Endothelial cell of umbilical vein (primary cell): Measurements from ENCODE around the gene PLOD2.

Source experiments
- CTCF ChIP-seq, 2 donors: IDR thresholded peaks; 1 replicate in 1 of 2; 2 replicates in 1 of 2; pipeline ENCODE4 v1.5.1; 2011; ENCODE audit warnings: low read length in 2 of 2, mild to moderate bottlenecking in 2 of 2, moderate library complexity in 2 of 2, control low read depth in 1 of 2, inconsistent platforms in 1 of 2, low read depth in 1 of 2; ENCODE audit not compliant: insufficient read depth in 1 of 2; ENCODE audit errors: extremely low read depth in 1 of 2
- EZH2 ChIP-seq: IDR thresholded peaks from 2 replicates; pipeline ENCODE4 v1.6.1; 2012; ENCODE audit warnings: borderline replicate concordance, low read depth, mild to moderate bottlenecking, moderate library complexity, low read length, inconsistent platforms; ENCODE audit not compliant: severe bottlenecking
- FOS ChIP-seq: IDR thresholded peaks from 2 replicates; pipeline ENCODE4 v1.6.1; 2011; ENCODE audit warnings: mild to moderate bottlenecking, low read length, moderate library complexity, borderline replicate concordance; ENCODE audit not compliant: insufficient read depth
- JUN ChIP-seq: IDR thresholded peaks from 2 replicates; pipeline ENCODE4 v1.6.1; 2011; ENCODE audit warnings: borderline replicate concordance, low read depth; ENCODE audit not compliant: insufficient read length, insufficient read depth
- MYC ChIP-seq: IDR thresholded peaks from one replicate; pipeline ENCODE4 v1.6.1; 2011; ENCODE audit warnings: mild to moderate bottlenecking, low read depth, low read length
- POLR2A ChIP-seq: IDR thresholded peaks from 2 replicates; pipeline ENCODE4 v1.6.1; 2012; ENCODE audit warnings: low read depth, mild to moderate bottlenecking, control low read depth, low read length
- POLR2AphosphoS5 ChIP-seq: IDR thresholded peaks from 2 replicates; pipeline ENCODE4 v1.6.1; 2012; ENCODE audit warnings: low read depth, mild to moderate bottlenecking, control low read depth, low read length, moderate library complexity; ENCODE audit not compliant: insufficient read depth
- TF ChIP-seq, protein P1 (sequence below): IDR thresholded peaks from 2 replicates; pipeline ENCODE4 v1.6.1; 2011; ENCODE audit not compliant: insufficient read depth, insufficient read length

DNA sequence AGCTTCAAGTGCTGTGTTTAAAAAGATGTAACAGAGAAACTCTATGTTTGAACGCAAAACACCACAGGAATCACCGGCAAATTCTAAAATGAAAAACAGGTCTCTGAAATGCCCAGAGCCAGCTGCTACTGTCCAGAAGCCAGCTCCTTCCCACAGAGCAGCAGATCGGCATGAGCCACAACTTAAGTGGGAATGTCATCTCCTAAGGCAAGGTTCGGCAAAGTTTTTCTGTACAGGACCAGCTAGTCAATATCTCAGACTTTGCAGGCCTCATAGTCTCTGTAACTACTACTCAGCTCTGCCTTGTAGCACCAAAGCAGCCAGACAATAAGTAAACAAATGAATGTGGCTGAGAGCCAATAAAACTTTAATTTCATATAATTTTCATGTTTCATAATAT lies 4.9 kb downstream of the PLOD2 start:
- TF ChIP-seq CTCF (IDR thresholded peaks at IDR 0.05; ENCODE audit: extremely low read depth in 1 of 2, insufficient read depth in 1 of 2, low read depth in 1 of 2, low read length in 2 of 2) = no peak
- no peak for TF ChIP-seq MYC
- TF ChIP-seq POLR2AphosphoS5 = no peak
- no peak for TF ChIP-seq JUN
- no peak for TF ChIP-seq EZH2
- TF ChIP-seq, protein P1, sequence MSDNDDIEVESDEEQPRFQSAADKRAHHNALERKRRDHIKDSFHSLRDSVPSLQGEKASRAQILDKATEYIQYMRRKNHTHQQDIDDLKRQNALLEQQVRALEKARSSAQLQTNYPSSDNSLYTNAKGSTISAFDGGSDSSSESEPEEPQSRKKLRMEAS = no peak
- peak; percentile 26 for TF ChIP-seq POLR2A
- TF ChIP-seq FOS = no peak
